SK-N-SH (cell line): ENCODE measurements around the gene ANGPTL4.

ENCODE experiments used
- CTCF ChIP-seq: fragments of 200-600 bp; sonication (generic); IDR thresholded peaks from 2 replicates; pipeline ENCODE4 v1.6.1; 2017; ENCODE audit warnings: antibody characterized with exemption, mild to moderate bottlenecking, moderate library complexity
- FOXM1 ChIP-seq: IDR thresholded peaks from 2 replicates; pipeline ENCODE4 v1.4.0; 2012; ENCODE audit warnings: low read depth, mild to moderate bottlenecking
- MAX ChIP-seq: IDR thresholded peaks from 2 replicates; pipeline ENCODE4 v1.4.0; 2012; ENCODE audit warnings: low read depth
- NRF1 ChIP-seq: IDR thresholded peaks from 2 replicates; pipeline ENCODE4 v1.6.1; 2012; ENCODE audit warnings: low read depth, mild to moderate bottlenecking, low read length
- RFX5 ChIP-seq: IDR thresholded peaks from 2 replicates; pipeline ENCODE4 v1.6.1; 2012; ENCODE audit warnings: mild to moderate bottlenecking, improper control_type of control experiment, low read length
- RXRA ChIP-seq: IDR thresholded peaks from 2 replicates; pipeline ENCODE4 v1.4.0; 2012; ENCODE audit warnings: low read depth, mild to moderate bottlenecking, borderline replicate concordance
- TAF1 ChIP-seq: IDR thresholded peaks from 2 replicates; pipeline ENCODE4 v1.6.1; 2012; ENCODE audit warnings: low read depth, mild to moderate bottlenecking, low read length, moderate library complexity, borderline replicate concordance

- TF ChIP-seq CTCF (no peak), NRF1 (no peak), MAX (no peak), TAF1 (no peak), FOXM1 (no peak), RFX5 (no peak), RXRA (no peak)
These were observed 34.4 kb downstream of the ANGPTL4 start for GRCh38 chr19:8398311-8398771.
